Stimulated activated CD4-positive, alpha-beta T cell treated with anti-CD3 and anti-CD28 coated beads, Interleukin-15, amount 100 ng/mL, for 48 hours (primary cell): ENCODE measurements around the gene PRDM16.

Experiments
- DNase-seq, 2 donors: peaks; one replicate each; pipeline ENCODE4 v3.0.0-alpha.2; 2020; ENCODE audit warnings: low read depth in 2 of 2

PRDM16 gene

GRCh38 chr1:3370856-3371703 lies 302.1 kb downstream of the PRDM16 start:
- DNase-seq = no peak

DNA sequence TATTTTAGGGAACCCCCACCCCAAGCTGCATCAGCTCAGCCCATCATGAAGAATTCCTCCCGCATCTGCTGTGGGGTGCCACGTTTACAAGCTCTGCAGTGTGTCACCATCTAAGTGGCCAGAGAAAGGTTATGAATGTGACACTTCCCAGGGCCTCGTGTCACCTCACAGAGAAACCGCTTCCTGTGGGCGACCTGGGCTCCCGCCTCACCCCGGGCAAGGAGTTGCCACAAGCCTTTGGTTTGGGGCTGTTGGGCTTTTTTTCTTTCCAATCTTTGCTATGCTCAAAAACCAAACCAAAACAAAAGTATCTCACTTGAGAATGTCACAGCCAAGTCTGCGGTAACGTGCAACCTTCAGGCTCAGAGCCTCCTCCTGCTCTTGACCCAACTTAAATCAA lies 303.3 kb downstream of the PRDM16 start:
- no peak for DNase-seq

- DNase-seq = no peak
Observed at GRCh38 chr1:3373175-3373574, 304.2 kb downstream of the PRDM16 start.

GRCh38 chr1:3373700-3374405 lies 304.9 kb downstream of the PRDM16 start:
- no peak for DNase-seq

- no peak for DNase-seq
Observed at GRCh38 chr1:3375245-3375644, 306.2 kb downstream of the PRDM16 start.

- DNase-seq = no peak
Observed at GRCh38 chr1:3377166-3377565, 308.2 kb downstream of the PRDM16 start.

DNA sequence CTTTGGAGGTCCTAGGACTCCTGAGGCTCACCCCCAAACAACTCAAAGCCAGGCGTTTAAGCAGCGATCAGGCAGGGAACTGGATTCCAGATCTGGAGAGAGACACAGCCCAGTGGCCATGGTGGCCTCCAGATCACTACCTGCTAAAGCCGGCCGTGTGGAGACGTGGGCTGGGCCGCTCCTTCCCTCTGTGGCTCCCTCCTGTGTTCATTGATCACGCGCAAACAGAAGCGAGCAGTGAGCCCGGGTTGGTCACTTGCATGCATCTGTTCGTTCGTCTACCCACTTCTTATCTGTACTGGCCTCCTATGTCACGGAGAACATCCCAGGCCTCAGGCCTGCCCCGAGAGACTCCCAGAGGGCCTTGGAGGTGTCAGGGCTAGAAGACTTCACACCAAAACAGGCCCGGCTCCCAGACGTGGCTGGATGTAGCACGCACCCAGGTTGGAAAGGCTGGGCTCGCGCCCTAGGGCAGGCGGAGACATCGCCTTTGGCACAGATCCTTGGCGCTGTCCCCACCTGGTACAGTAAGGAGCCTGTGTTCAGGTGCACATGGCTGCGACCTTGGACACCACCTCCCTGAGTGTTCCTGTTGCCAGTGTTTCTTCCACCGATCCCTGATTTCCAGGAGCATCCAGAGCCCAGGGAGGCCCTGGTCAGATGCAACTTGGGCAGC lies 308.7 kb downstream of the PRDM16 start:
- no peak for DNase-seq

DNA sequence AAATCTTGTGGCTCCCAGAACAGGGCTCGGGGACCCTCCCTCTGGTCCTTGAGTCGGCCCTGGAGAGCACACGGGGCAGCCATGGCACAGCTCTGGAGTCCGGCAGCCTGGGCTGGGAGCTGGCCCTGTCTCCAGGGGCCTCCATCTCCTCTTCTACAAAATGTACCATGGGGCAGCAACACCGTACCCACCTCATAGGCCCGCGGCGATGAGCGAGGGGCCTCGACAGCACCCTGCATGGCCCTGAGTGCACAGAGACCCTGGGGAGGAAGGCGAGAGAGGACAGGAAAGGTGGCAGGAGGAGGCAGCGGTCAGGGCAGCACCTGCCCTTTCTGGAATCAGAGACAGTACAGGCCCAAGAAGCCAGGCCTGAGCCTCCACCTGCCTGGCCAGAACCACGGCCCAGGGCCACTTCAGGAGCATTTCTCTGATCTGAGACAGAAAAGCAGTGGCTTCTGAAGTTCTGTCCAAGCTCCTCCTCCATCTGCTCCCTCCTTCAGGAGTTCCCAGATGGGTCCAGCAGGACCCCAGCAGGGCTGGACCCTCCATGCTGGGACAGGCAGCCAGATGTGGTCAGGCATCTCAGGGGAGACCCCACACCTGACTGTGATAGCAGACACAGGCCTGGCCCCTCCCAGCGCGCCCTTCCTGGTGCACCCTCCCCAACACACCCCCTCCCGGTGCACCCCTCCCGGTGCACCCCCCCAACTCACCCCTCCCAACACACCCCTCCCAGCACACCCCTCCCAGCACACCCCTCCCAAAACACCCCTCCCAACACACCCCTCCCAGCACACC lies 309.6 kb downstream of the PRDM16 start:
- DNase-seq = no peak

DNA sequence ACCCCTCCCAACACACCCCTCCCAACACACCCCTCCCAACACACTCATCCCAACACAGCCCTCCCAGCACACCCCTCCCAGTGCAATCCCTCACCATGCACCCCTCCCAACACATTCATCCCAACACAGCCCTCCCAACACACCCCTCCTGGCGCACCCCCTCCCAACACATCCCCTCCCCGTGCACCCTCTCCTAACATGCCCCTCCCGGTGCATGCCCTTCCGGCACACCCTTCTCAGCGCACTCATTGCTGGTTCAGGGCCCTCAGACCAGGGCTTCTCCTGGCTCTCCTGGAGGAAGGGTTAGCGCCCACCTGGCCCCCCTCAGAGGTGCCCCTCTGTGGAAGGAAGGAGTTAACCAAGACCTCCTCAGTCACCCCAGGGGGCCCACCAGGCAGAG lies 310.9 kb downstream of the PRDM16 start:
- DNase-seq = no peak

- DNase-seq = no peak
Observed at GRCh38 chr1:3380469-3380868, 311.5 kb downstream of the PRDM16 start.

GRCh38 chr1:3381901-3382300 lies 312.9 kb downstream of the PRDM16 start:
- no peak for DNase-seq

DNA sequence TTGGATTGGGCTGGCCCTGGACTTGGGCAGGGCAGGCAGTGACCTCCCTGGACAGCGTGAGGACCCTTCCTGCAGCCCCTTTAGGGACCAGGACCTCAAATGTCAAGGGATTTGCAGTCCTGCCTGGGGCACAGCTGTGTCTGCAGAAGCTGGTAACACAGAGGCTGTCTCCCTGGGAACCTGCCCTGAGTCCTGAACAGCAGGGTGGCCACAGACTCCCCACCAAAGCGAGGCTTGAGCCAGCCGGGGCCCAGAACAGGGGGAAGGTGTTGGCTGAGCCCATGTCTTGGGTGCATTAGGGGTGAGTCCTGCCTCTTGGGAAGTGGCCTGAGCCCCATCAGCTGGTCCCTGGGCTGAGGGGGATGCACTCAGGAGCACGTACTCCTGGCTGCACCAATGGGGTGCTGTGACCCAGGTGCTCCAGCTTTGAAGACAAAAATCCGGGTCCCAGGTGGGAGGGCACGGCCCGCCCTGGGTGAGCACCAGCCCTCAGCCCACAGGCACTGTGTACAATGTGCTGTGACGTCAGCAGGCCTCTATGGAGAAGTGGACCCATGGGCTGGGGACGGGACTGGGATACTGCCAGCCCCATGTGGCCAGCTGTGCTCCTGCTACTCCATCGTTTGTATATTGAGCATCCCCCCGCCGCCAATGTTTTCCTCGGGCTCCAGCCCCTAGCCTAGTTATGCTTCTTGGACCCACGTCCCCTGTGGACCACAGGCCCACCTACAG lies 313.5 kb downstream of the PRDM16 start:
- DNase-seq = no peak

DNA sequence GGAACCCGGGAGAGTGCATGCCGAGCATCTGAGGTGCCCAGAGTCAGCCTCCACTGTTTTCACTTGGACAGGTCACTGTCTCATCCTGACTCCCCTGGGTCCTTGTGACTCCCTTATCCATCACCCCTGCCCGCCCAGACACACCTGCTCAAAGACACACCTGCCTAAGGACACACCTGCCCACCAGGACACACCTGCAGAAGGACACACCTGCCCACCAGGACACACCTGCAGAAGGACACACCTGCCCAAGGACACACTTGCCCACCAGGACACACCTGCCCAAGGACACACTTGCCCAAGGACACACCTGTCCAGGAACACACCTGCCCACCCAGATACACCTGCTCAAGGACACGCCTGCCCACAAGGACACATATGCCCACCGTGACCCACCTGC lies 314.7 kb downstream of the PRDM16 start:
- no peak for DNase-seq

- no peak for DNase-seq
Observed at GRCh38 chr1:3384407-3384806, 315.4 kb downstream of the PRDM16 start.

DNA sequence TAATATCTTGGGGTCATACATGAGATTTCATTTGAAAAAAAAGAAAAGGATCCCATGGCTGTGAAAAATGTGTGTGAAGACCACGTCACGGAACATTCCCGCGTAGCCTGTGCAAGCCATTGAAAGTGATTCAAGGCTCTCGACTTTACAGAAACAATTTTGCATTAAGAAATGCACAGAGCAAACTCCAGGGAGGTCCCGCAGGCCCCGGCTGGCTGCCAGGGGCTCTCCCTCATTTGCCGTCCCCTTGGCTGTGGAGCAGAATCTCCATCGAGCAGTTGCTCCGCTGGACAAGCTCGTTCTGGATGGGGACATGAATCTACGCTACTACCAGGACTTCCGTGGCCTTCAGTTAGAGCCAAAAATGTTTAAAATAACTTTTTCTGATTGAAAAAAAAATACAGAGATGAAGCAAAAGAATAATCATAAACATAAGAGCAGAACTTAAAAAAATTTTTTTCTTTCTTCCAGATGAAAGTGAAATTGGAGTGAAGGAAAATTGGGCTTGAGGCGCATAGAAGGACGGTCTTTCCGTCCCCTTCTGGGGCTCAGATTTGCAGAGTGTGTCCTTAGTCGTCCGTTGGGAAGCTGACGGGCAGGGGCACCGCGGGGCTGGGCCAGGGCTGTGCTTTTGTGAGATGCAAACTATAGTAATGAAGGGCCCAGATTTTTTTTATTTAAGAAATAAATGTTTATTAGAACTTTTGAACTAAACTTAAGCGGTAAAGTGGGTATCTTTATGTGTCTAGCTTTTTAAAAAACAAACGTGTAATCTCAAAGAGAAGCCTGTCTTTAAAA lies 317.4 kb downstream of the PRDM16 start:
- no peak for DNase-seq

- no peak for DNase-seq
Observed at GRCh38 chr1:3387401-3387800, 318.4 kb downstream of the PRDM16 start.

DNA sequence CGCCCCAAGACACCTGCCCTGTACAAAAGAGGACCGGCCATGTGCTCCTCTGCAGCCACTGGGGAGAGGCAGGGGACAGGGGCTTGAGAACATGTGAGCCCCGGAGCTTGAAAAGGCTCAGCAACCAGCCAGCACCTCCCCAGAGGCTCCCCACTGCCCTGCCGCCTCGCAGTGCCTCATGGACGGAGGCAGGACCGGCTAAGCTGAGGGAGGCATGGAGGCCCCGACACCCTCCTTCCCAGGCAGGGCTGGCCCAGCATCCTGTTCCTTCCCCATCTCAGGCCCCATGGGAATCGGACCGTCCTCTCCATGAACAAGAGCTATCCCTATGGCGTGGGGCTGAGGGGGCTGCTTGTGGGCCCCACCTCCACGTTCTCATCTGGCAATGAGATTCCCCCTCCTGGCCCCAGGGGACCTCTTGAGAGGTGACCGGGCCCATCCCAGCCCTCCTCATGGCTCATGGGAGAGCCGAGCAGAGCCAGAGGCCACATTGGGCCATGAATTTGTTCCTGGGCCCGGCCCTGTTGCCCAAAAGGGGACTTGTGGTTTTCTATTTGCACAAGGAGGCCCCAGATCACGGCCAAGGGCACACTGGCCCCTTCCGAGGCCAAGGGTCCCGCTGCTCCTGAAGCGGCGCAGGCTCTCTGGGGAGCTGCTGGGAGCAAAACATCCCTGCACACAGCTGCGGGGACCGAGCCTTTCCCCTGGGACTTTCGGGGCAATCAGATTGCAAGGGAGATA lies 320.3 kb downstream of the PRDM16 start:
- no peak for DNase-seq

DNA sequence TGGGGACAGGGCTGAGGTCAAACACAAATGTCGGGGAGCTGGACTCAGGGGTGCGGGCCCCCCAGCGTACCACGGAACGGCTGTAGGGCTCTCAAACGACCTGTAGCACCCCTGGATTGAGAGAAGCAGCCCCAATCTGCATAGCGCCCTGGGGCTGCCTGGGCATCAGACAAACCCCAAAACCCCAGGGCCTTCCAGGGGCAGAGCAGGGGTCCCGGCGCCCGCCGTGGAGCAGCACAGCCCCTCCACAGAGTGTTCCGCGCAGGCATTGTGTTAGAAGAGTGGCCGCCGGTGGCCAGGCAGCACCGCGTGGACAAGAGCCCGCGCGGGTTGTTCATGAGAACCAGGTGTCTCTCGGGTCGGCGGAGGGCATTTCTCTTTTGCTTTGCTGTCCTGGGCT lies 321.3 kb downstream of the PRDM16 start:
- no peak for DNase-seq

- no peak for DNase-seq
Observed at GRCh38 chr1:3391711-3392110, 322.7 kb downstream of the PRDM16 start.
